GM19372 (cell line): ENCODE measurements around the gene VWA3B.
"Not testable (repeated sequence)": the region's sequence is repeated elsewhere in the genome, so short reads cannot be mapped to it uniquely, and the experiment has no call there.

Experiments used
- ATAC-seq: cut with Tn5 transposase; IDR thresholded peaks from one replicate; pipeline ENCODE4 v1.9.1; 2021; ENCODE audit warnings: mild to moderate bottlenecking, low read depth, moderate library complexity; ENCODE audit not compliant: unreplicated experiment

The VWA3B gene

GRCh38 chr2:98295275-98295674 lies 208.3 kb downstream of the VWA3B start:
- no peak for ATAC-seq

GRCh38 chr2:98295721-98296414 lies 208.9 kb downstream of the VWA3B start:
- no peak for ATAC-seq

- no peak for ATAC-seq
Observed at GRCh38 chr2:98296440-98296839, 209.5 kb downstream of the VWA3B start.

GRCh38 chr2:98297817-98298682 lies 211.1 kb downstream of the VWA3B start:
- no peak for ATAC-seq

- ATAC-seq, result no peak
Observed at GRCh38 chr2:98298683-98299164, 211.8 kb downstream of the VWA3B start.

- ATAC-seq, result no peak
Observed at GRCh38 chr2:98299211-98299905, 212.4 kb downstream of the VWA3B start.

- ATAC-seq, result no peak
Observed at GRCh38 chr2:98300141-98300874, 213.3 kb downstream of the VWA3B start.

- ATAC-seq, result no peak
Observed at GRCh38 chr2:98301469-98301868, 214.5 kb downstream of the VWA3B start.

GRCh38 chr2:98307131-98307696 lies 220.2 kb downstream of the VWA3B start:
- not testable (repeated sequence) for ATAC-seq

- ATAC-seq, result no peak
Observed at GRCh38 chr2:98308068-98308467, 221.1 kb downstream of the VWA3B start.

GRCh38 chr2:98308532-98308931 lies 221.6 kb downstream of the VWA3B start:
- ATAC-seq, result no peak

- no peak for ATAC-seq
Observed at GRCh38 chr2:98309580-98309979, 222.6 kb downstream of the VWA3B start.

- ATAC-seq, result no peak
Observed at GRCh38 chr2:98310010-98310409, 223.0 kb downstream of the VWA3B start.

- ATAC-seq, result no peak
Observed at GRCh38 chr2:98311090-98311489, 224.1 kb downstream of the VWA3B start.

- no peak for ATAC-seq
Observed at GRCh38 chr2:98311771-98312545, 225.0 kb downstream of the VWA3B start.

GRCh38 chr2:98313492-98314250 lies 226.7 kb downstream of the VWA3B start:
- ATAC-seq, result no peak

- no peak for ATAC-seq
Observed at GRCh38 chr2:98314251-98314650, 227.3 kb downstream of the VWA3B start.

GRCh38 chr2:98315957-98316356 lies 229.0 kb downstream of the VWA3B start:
- no peak for ATAC-seq

- ATAC-seq, result no peak
Observed at GRCh38 chr2:98317214-98317613, 230.2 kb downstream of the VWA3B start.
